Measurements from ENCODE around the gene TXNDC5. TPM values are rescaled to one million over a fixed set of nuclear protein-coding genes. Genes with fewer than 3 reads are reported as not detected.

TXNDC5 gene
- total RNA-seq, 4 donors from 2014 or later = 17.2 to 217 (median 65.2) TPM

GRCh38 chr6:7919871-7920270, 9.3 kb upstream of the TXNDC5 start:
- Histone ChIP-seq H3K4me3 (no peak overlapping the region), H3K9me3 (no peaks in the 10 kb centered on the region), H3K4me1 (no peaks in the 10 kb centered on the region), H3K27me3 (no peaks in the 10 kb centered on the region), H3K27ac (no peak overlapping the region), H3K36me3 (no peaks in the 10 kb centered on the region)
- in situ Hi-C loops (cut with MboI; ENCODE audit: low pct_ligation_motif_present in 1 of 4, low pct_unique_long_range_greater_than_20kb in 1 of 4, low sequenced_read_pairs in 3 of 4) (no loop called here), intact Hi-C loops (cut with DNase I; ENCODE audit: low total_unique reads) (no loop called here)
- DNase-seq = no peak
- WGBS, 2 donors (ENCODE audit: low coverage in 1 of 2) = 62 to 76% methylated on average over 8 of the region's 8 CpGs
- TF ChIP-seq POLR2AphosphoS5 (IDR thresholded peaks at IDR 0.05) (no peak), EP300 (IDR thresholded peaks at IDR 0.05; ENCODE audit: low read depth) (no peak), CTCF (IDR thresholded peaks at IDR 0.05) (no peak), POLR2A (IDR thresholded peaks at IDR 0.05) (no peak)

- 92 to 94% methylated on average over 2 to 4 of the region's 4 CpGs for WGBS, 2 donors (ENCODE audit: low coverage in 1 of 2)
- H3K4me1 ChIP-seq = no peaks in the 10 kb centered on the region
- DNase-seq = no peak
- in situ Hi-C loops (cut with MboI; ENCODE audit: low pct_ligation_motif_present in 1 of 4, low pct_unique_long_range_greater_than_20kb in 1 of 4, low sequenced_read_pairs in 3 of 4) (no loop called here), intact Hi-C loops (cut with DNase I; ENCODE audit: low total_unique reads) (no loop called here)
- H3K36me3 ChIP-seq = no peaks in the 10 kb centered on the region
- H3K27ac ChIP-seq = peak overlapping the region in 2 of 4 donors; percentile 7 to 58
- no peaks in the 10 kb centered on the region for H3K27me3 ChIP-seq
- TF ChIP-seq EP300 (IDR thresholded peaks at IDR 0.05; ENCODE audit: low read depth) (no peak), POLR2AphosphoS5 (IDR thresholded peaks at IDR 0.05) (no peak), CTCF (IDR thresholded peaks at IDR 0.05) (no peak), POLR2A (IDR thresholded peaks at IDR 0.05) (no peak)
- H3K9me3 ChIP-seq = no peaks in the 10 kb centered on the region
- no peak overlapping the region for H3K4me3 ChIP-seq
Measured at GRCh38 chr6:7918403-7918802, 7.8 kb upstream of the TXNDC5 start.

GRCh38 chr6:7917729-7918128, 7.1 kb upstream of the TXNDC5 start:
- H3K36me3 ChIP-seq = no peaks in the 10 kb centered on the region
- H3K9me3 ChIP-seq = no peaks in the 10 kb centered on the region
- in situ Hi-C loops (cut with MboI; ENCODE audit: low pct_ligation_motif_present in 1 of 4, low pct_unique_long_range_greater_than_20kb in 1 of 4, low sequenced_read_pairs in 3 of 4) (no loop called here), intact Hi-C loops (cut with DNase I; ENCODE audit: low total_unique reads) (no loop called here)
- DNase-seq = no peak
- no peak overlapping the region for H3K4me3 ChIP-seq
- no peaks in the 10 kb centered on the region for H3K27me3 ChIP-seq
- peak overlapping the region in 2 of 4 donors; percentile 48 to 58 for H3K27ac ChIP-seq
- no peaks in the 10 kb centered on the region for H3K4me1 ChIP-seq
- WGBS, 2 donors (ENCODE audit: low coverage in 1 of 2) = 76% methylated on average over 5 of the region's 5 CpGs; no CpG with 5 or more reads in 1 of the 2 donors
- TF ChIP-seq EP300 (IDR thresholded peaks at IDR 0.05; ENCODE audit: low read depth) (no peak), POLR2AphosphoS5 (IDR thresholded peaks at IDR 0.05) (no peak)

GRCh38 chr6:7916959-7917358, 6.4 kb upstream of the TXNDC5 start:
- Histone ChIP-seq H3K27ac (peak overlapping the region in 2 of 4 donors; percentile 48 to 75), H3K4me3 (no peak overlapping the region), H3K27me3 (no peaks in the 10 kb centered on the region), H3K4me1 (no peaks in the 10 kb centered on the region), H3K36me3 (no peaks in the 10 kb centered on the region), H3K9me3 (no peaks in the 10 kb centered on the region)
- in situ Hi-C loops (cut with MboI; ENCODE audit: low pct_ligation_motif_present in 1 of 4, low pct_unique_long_range_greater_than_20kb in 1 of 4, low sequenced_read_pairs in 3 of 4) (no loop called here), intact Hi-C loops (cut with DNase I; ENCODE audit: low total_unique reads) (no loop called here)
- no peak for TF ChIP-seq CTCF (IDR thresholded peaks at IDR 0.05)
- TF ChIP-seq EP300 (IDR thresholded peaks at IDR 0.05; ENCODE audit: low read depth) = no peak
- no peak for TF ChIP-seq POLR2A (IDR thresholded peaks at IDR 0.05)
- TF ChIP-seq POLR2AphosphoS5 (IDR thresholded peaks at IDR 0.05) = no peak
- DNase-seq = no peak
- 68 to 83% methylated on average over 1 of the region's 1 CpG for WGBS, 2 donors (ENCODE audit: low coverage in 1 of 2)

Measured in transverse colon (tissue), 4 donors.